Amniotic stem cell (primary cell): Measurements from ENCODE around the gene TBC1D22A.
"Not testable (repeated sequence)": the region's sequence is repeated elsewhere in the genome, so short reads cannot be mapped to it uniquely, and the experiment has no call there.

Experiments
- DNase-seq: peaks from one replicate; lab custom pipeline; 2025; lab: John Stamatoyannopoulos, UW

TBC1D22A gene, protein sequence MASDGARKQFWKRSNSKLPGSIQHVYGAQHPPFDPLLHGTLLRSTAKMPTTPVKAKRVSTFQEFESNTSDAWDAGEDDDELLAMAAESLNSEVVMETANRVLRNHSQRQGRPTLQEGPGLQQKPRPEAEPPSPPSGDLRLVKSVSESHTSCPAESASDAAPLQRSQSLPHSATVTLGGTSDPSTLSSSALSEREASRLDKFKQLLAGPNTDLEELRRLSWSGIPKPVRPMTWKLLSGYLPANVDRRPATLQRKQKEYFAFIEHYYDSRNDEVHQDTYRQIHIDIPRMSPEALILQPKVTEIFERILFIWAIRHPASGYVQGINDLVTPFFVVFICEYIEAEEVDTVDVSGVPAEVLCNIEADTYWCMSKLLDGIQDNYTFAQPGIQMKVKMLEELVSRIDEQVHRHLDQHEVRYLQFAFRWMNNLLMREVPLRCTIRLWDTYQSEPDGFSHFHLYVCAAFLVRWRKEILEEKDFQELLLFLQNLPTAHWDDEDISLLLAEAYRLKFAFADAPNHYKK

DNA sequence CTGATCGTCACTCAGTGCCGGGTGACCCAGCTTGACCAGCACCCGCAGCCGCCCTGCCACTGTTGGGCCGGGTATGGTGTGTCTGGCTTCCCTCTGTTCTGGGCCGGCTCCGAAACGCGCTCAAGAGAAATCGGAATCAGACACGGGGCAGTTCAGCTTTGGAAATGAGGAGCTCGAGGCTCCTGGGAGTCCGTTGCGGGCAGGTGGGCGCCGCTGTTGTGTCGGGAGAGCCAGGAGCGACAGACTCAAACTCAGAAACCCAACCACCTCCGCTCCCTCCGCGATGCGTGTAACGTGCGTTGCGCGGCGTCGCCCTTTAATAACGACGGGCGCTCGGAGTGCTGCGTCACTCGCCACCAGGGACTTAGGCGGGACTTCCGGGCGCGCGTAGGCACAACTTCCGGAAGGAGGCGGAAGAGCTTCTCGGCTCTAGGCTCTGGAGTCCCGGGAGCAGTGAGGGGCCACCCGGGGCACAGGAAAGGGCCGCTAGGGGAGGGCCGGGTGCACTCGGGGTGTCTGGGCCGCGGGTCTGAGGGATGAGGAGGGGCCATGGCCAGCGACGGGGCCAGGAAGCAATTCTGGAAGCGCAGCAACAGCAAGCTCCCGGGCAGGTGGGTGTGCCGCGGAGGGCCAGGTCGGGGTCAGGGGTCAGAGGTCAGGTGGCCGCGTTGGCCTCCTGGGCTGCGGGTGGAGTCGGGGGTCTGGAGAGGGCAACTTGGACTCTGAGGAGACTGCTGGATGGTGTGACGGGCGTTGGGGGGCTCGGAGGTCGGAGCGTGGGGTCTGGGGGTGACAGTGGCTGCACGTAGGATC, at the start of gene TBC1D22A:
TBC1D22A (plus strand) TSS at position 413 of the 813 bp plus-strand sequence; CDS start at position 550, 137 bp downstream.
- peak; percentile 92 for DNase-seq

GRCh38 chr22:46714550-46714949, 47.9 kb upstream of the TBC1D22A start:
- DNase-seq, result no peak

GRCh38 chr22:46719921-46720320, 42.5 kb upstream of the TBC1D22A start:
- no peak for DNase-seq

- no peak for DNase-seq
Observed at GRCh38 chr22:46721501-46722085, 40.9 kb upstream of the TBC1D22A start.

DNA sequence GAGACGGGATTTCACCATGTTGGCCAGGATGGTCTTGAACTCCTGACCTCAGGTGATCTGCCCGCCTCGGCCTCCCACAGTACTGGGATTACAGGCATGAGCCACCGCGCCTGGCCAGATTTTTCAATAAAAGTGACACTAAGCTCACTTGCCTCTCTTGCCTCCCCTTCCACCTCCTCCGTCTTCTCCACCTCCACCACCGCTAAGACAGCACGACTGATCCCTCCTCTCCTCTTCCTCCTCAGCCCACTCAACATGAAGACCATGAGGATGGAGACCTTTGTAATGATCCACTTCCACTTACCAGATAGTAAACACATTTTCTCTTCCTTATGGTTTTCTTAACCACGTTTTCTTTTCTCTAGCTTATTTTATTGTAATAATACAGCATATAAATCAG, 38.6 kb upstream of the TBC1D22A start:
- DNase-seq, result no peak

DNA sequence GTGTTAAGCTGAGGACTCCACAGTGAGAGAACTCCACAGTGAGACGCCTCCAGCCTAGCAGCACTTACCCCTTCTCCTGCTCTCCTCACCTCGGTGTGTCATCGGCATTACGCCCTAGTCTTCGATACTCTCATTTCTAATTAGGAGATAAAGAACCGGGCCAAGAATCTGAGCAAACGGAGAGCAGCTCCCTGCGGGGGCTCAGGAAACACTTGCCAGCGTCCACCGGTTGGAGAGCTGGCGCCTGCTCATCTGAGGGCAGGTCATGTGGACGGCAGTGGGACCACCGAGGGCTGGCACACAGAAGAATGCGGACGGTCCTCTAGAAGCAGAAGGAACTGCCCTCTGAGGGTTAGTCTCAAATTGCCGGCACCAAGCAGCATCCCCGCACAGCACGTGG, 37.4 kb upstream of the TBC1D22A start:
- no peak for DNase-seq

DNA sequence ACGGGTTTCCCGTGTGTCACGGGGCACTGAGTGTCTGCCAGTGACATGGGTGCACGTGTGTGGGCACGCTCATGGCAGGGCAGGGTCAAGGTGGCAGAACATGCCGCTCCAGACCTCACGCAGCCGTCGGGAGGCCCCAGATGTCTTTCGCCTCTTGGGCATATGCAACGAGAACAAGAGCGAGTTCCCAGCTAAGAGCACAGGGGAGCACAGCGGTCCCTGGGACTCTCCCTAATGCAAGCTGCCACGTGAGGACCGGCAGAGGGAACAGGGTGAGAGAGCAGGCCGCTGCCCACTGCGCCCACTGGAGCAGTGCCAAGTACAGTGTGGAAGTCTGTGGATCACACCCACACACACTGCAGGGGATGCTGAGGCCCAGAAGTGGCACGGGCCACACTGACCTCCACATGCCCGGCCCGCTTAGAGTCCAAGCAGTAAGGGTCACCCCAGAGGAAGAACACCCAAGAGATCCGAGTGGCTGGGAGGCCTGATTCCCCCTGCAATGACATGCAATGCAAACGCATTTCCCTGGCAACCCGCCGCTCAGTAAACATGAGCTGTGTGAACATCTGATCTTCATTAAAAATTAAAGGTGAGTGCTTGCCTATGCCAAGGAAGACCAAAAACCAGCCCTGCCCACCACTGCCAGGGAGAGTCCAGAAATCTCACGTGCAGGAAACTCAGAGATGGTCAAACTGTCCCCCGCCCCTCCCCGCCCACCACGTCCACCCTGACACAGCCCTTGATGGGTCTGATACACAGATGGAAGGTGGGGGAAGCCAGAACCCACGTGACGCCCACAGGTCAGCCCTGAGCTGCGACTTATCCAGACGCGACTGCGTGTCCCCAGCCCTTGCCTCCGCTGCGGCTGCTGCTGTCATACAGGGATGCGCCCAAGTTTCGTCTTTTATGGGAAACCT, 36.1 kb upstream of the TBC1D22A start:
- DNase-seq, result no peak

- DNase-seq, result no peak
Observed at GRCh38 chr22:46726986-46727317, 35.5 kb upstream of the TBC1D22A start.

DNA sequence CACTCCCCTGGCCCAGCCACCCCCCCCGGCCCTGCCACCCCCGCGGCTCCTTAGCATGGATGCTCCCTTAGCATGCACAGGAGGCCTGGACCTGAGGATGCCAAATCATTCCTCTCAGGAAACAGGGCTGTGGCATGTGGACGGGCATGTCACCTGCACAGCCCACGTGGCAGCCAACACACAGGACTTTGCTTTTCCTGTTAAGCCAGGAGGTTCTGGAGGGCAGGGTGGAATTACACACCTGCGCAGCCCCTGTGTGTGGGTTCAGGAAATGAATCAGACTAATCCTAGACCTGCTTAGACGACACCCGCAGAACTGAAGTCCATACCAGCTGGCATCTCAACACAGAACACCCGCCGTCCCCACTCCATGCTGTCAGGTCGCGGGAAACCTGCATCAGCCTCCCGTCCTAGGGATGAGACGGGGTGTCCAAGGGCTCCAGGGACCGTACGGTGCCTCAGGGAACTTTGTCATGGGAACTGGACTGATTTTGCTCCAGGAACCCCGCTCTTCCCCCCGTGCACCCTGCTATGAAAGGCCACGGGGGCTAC, 34.6 kb upstream of the TBC1D22A start:
- no peak for DNase-seq

DNA sequence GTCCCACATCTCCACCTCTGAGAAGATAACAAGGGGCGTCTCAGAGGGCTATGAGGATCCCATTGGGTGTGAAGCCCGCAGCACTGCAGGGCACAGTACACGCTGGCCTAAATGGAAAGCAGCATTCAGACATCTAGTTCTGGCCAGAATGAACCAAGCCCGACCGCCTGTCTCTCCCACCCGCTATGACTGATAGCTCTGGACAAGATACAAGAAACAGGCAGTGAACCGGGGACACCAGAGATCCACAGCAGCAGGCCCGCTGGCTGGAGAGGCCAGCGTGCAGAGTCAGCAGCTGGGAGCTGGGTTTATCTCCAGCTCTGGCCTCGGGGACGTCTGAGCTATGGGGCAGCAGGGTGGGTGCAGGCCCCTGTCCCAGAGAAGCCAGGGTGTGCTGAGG, 34.0 kb upstream of the TBC1D22A start:
- DNase-seq, result no peak

GRCh38 chr22:46730568-46731245, 31.7 kb upstream of the TBC1D22A start:
- DNase-seq, result no peak

GRCh38 chr22:46731246-46732040, 31.0 kb upstream of the TBC1D22A start:
- no peak for DNase-seq

GRCh38 chr22:46732041-46732379, 30.4 kb upstream of the TBC1D22A start:
- DNase-seq, result no peak

DNA sequence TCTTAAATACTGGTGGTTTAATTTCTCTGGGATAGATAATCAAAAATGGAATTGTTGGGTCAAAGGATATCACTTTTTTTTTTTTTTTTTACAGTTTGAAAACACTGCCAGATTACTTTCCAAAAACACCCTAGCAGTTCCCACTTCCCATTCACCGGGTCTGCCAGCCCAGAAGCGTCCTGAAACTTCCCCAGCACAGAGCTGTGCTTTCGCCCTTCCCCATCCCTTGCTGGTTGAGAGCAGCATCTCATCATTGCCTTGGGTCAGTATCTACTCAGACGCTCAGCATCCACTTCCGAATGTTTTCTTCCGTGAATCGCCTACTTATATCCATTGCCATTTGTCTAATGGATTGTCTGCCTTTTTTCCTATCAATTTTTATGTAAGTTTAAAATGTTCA, 29.9 kb upstream of the TBC1D22A start:
- no peak for DNase-seq

- DNase-seq, result not testable (repeated sequence)
Observed at GRCh38 chr22:46734213-46734722, 28.2 kb upstream of the TBC1D22A start.

DNA sequence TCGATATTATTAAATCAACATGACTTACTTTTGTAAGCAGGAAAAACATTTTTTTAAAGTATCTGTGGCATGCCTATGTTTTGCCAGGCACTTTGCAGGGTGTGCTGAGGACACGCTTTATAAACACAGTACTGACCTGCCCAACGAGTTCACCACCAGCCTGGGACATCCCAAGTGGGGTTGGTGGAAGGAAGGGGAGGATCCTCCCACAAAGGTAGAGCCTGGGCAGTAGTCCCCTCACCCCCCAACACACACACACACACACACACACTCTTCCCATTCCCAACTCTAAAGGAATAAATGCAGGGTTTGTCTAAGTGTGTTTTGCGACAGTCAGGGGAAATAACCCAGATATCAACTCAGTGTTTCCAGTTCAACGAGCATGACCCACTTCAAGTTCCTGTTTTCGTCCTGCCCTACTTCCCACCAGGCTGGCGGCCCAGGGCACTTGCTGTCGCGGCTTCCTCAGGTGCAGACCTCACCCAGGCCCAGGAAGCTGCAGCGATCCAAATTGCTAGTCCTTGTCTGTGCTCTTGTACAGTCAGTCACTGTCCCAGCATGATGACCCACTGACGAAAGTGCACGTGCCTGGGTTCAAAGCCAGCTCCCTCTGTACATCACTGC, 27.5 kb upstream of the TBC1D22A start:
- no peak for DNase-seq

GRCh38 chr22:46735747-46736608, 26.5 kb upstream of the TBC1D22A start:
- no peak for DNase-seq

DNA sequence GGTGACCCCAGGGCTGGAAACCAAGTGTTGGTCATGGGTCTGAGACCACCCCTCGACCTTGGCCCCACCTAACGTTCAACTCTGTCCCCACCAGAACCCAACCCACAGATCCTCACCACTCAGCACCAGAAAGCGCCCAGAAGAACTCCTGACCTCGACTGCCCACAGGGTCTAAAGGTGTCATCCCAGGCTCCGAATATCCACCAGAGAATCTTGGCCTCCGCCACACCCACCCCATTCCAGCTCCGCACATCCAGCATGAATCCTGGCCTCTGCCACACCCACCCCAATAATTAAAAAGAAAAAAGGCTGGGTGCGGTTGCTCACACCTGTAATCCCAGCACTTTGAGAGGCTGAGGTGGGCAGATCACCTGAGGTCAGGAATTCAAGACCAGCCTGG, 25.7 kb upstream of the TBC1D22A start:
- no peak for DNase-seq
